ENCODE results near the gene TAS2R46.
"Not testable (repeated sequence)": the region's sequence is repeated elsewhere in the genome, so short reads cannot be mapped to it uniquely, and the experiment has no call there.

Gene TAS2R46

DNA sequence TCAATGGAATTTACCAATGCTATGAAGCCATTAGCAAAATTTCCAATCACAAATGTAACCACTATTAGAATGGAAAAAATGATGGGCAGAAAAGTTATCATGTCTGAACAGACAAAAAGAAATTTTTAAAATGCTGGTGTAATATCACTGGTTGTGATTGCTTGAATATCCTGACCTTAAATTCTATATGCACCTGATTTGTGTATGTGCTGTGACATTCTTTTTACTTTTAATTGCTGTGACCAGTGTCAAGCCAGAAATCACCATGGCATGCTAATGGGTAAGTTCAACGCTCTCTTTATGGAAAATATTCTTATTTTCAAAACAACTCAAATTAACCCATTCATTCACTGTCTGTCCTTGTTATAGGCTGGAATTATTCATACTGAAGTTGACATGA, at the start of gene TAS2R46:
TSS of gene TAS2R46 (minus strand) at position 101 of the 400 bp plus-strand sequence. CDS start at position 101, 0 bp downstream.
- not testable (repeated sequence) for DNase-seq

DNA sequence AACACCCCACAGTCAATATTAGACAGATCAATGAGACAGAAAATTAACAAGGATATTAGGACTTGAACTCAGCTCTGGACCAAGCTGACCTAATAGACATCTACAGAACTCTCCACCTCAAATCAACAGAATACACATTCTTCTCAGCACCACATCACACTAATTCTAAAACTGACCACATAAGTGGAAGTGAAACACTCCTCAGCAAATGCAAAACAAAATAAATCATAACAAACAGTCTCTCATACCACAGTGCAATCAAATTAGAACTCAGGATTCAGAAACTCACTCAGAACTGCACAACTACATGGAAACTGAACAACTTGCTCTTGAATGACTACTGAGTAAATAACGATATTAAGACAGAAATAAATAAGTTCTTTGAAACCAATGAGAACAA, 49.1 kb upstream of the TAS2R46 start:
- DNase-seq, result not testable (repeated sequence)

DNA sequence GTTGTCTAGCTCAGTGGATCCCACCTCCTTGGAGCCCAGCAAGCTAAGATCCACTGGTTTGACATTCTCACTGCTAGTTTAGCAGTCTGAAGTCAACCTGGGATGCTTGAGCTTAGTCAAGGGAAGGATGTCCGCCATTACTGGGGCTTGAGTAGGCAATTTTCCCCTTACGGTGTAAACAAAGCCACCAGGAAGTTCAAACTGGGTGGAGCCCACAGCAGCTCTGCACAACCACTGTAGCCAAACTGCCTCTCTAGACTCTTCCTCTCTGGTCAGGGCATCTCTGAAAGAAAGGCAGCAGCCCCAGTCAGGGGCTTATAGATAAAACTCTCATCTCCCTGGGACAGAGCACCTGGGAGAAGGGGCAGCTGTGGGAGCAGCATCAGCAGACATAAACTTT, 46.8 kb upstream of the TAS2R46 start:
- no peak for DNase-seq

DNA sequence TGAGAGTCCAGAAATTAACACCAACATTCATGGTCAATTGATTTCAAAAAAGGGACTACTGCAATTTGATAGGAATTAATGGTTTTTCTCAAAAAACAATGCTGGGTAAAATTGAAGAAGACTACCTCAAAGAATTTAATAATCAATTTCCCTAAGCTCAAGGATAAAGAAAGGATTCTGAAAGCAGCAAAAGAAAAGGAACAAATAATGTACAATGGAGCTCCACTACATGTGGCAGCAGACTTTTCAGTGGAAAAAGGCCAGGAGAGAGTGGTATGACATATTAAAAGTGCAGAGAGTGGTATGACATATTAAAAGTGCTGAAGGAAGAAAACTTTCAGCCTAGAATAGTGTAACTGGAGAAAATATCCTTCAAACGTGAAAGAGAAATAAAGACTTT, 45.6 kb upstream of the TAS2R46 start:
- DNase-seq, result no peak

DNA sequence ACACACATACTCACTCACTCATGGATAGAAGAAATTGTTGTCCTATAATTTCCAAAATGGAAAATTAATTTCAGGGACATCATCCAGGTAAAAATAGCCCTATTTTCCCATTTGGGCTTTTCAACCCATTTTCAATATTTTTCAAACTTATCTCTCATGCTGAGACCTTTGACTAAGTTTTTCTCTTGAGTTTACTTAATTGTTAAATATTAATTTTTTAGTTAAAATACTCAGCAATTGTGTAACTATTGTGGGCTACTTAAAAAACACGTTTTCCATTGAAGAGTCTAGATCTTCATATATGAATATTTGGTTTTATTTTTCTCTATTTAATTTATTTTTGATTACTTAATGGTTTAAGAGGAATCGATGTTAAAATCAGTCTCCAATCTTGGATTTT, 44.2 kb upstream of the TAS2R46 start:
- DNase-seq, result no peak

DNA sequence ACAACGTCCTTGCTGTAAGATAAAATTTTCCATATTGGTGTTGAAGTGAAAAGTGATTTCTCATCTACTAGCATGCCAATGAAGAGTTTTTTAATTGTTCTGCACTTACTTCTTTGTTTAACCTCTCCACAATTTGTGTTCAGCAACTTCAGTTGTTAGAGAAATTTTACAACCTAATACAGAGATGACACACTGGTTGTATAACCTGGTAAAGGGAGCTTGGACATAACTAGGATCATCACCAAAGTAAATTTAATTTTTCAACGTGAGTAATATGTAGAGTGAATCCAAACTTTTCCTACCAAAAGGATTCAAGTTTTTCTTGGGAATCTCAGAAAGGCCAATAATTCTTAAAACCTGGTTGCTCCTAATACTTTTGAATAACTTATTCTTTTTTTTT, 43.5 kb upstream of the TAS2R46 start:
- no peak for DNase-seq

DNA sequence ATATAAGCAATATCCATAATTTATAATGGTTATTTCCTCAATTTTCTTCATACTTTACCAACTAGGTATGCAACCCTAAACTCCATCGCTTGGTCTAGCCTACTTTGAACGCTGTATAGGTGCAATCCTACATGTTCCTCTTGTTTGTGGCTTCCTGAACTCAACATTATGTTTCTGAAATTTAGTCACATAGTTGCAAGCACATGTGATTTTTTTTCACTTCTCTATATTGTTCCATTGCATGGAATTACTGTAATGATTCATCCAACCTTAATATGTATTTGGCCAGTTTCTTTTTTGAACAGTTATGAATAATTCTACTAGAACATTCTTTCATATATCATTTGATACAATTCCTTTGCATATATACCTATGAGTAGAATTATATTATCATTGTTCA, 32.8 kb upstream of the TAS2R46 start:
- DNase-seq, result not testable (repeated sequence)

- no peak for DNase-seq
Measured at GRCh38 chr12:11092128-11092527, 30.0 kb upstream of the TAS2R46 start, which contains the start of gene TAS2R43. TAS2R43 (minus strand) TSS chr12:11092313; CDS start chr12:11092229, 84 bp downstream.

- no peak for DNase-seq
Measured at GRCh38 chr12:11089246-11089645, 27.2 kb upstream of the TAS2R46 start.

DNA sequence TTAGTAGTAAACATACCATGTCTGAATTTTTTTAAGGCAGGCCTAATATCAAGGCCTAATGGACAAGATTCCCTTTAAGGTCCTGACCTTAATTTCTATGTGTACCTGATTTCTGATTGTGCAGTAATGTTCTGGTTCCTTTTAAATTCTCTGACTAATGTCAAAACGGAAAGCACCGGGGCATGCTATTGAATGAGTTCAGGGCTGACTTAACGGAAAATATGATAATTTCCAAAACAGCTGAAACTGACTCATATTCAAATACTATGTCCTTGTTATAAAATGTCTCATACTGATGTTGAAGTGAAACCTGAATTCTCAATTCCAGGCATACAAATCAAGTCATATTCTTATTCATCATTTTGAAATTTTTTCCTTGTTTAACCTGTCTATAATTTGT, 23.3 kb upstream of the TAS2R46 start:
- DNase-seq, result peak; percentile 7 to 27

DNA sequence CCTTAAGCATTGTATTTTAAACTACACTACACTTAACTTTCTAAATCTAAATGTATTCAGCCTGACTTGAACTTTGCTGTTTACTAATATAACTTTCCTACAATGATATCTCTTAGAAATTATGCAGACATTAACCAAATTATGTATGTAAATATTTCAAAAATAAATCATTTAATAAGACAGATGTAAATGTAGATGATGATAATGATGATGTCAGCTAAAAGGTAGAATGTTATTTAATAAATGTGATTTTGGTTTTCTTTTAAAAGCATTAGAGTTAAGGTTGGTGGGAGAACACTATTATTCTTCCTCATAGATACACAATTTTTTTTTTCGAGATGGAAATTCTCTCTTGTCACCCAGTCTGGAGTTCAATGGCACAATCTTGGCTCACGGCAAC, 19.9 kb upstream of the TAS2R46 start:
- no peak for DNase-seq

DNA sequence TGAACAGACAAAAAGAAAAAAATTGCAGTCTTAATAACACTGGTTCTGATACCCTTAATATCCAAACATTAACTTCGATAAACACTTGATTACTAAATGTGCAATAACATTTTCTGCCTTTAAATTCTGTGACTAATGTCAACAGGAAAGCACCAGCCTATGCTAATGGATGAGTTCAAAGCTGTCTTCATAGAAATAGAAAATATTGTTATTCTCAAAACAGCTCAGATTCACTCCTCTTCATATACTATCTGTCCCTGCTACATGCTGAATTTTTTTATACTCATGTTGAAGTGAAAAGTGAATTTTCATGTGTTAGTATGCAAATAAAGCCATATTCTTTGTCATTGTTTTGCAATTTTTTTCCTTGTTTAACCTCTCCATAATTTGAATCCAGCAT, 16.2 kb upstream of the TAS2R46 start:
- DNase-seq, result no peak

DNA sequence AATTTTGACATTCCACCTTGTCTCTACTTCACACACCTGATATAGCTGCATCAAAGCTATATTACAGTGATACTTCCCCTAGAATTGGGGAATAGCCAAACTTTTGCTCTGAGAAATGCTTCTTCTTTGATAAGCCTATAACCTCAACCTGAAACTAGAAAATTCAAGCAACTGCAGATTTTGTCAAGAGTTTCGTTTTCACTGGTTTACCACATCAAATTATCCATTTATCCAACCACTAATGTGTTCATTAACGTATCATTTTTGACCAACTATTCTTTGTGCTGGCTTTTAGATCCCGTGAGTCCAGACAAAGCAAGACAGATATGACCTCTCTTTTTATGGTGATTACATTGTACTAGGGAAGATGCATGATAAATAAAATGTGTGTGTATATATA, 13.5 kb upstream of the TAS2R46 start:
- DNase-seq, result no peak

- DNase-seq, result no peak
Measured at GRCh38 chr12:11071414-11071813, 9.3 kb upstream of the TAS2R46 start.

GRCh38 chr12:11070999-11071398, 8.9 kb upstream of the TAS2R46 start:
- no peak for DNase-seq

DNA sequence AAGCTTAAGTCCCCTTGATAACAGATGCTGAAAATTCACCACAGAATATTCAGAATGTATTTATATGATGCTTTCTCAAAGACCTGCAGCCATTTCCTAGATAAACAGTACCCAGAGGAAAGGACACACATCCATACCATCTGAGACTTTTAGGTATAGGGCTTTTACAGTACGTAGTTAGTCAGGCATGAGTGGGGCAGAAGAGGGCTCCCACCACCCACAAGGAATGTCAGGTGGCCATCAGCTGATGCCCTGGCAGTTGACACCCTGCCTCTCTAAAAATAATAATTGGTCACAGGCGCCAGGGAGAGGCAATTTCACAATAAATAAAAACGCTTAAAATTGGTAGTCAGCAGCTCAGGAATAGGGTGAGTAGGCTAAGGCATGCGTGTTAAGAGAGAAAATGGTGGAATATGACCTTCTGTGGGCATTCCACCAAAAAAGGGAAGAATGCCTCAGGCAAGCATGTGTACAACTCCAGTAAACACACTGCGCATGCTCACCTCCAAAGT, 7.8 kb upstream of the TAS2R46 start:
- DNase-seq, result peak in 1 of 2 donors; percentile 3

DNA sequence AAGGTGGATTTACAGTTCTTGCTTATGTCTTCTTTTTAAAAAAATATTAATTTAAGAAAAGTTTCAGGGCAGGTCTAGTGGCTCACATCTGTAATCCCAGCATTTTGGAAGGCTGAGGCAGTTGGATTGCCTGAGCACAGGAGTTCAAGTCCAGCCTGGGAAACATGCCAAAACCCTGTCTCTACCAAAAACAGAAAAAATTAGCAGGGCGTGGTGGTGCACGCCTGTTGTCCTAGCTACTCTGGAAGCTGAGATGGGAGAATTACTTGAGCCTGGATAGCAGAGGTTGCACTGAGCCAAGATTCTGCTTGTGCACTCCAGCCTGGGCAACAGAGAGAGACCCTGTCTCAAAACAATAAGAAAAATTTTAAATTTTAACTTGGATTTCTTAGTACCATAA, 5.4 kb upstream of the TAS2R46 start:
- DNase-seq, result no peak

DNA sequence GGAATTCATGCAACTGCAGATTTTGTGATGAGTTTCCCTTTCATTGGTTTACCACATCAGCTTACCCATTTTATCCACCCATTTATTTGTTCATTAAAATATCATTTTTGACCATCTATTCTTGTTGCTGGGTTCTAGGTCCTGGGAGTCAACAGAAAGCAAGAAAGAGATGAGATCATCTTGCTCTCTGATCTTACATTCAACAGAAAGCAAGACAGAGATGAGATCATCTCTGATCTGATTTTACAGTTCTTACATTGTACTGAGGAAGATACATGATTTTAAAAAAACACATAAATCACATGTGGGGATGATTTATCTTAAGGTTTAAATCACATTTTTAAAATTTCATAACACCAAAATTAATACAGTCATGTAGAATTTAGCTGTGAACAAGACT, 2.3 kb downstream of the TAS2R46 start:
- peak in 1 of 2 donors; percentile 8 for DNase-seq

- DNase-seq, result no peak
Measured at GRCh38 chr12:11059041-11059440, 3.1 kb downstream of the TAS2R46 start.

GRCh38 chr12:11055306-11055705, 6.8 kb downstream of the TAS2R46 start:
- DNase-seq, result no peak

- not testable (repeated sequence) for DNase-seq
Measured at GRCh38 chr12:11049806-11050531, 12.1 kb downstream of the TAS2R46 start.

DNA sequence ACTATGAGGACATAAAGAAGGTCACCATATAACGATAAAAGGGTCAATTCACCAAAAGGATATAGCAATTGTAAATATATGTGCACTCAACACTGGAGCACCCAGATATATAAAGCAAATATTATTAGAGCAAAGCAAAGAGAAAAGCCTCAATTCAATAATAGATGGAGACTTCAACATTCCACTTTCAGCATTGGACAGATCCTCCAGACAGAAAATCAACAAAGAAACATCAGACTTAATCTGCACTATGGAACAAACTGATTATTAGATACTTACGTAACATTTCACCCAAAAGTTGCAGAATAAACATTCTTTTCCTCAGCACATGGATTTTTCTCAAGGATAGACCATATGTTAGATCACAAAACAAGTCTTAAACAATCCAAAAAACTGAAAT, 20.7 kb downstream of the TAS2R46 start:
- not testable (repeated sequence) for DNase-seq

GRCh38 chr12:11040162-11040561, 21.9 kb downstream of the TAS2R46 start:
- DNase-seq, result no peak

GRCh38 chr12:11039171-11039570, 22.9 kb downstream of the TAS2R46 start:
- DNase-seq, result no peak

GRCh38 chr12:11033959-11034358, 28.1 kb downstream of the TAS2R46 start:
- not testable (repeated sequence) for DNase-seq
